Upper lobe of right lung (tissue), 1 donor: ENCODE results near the gene CAMTA1. TPM values are rescaled to one million over a fixed set of nuclear protein-coding genes. Genes with fewer than 3 reads are reported as not detected.
"Not testable (repeated sequence)": the region's sequence is repeated elsewhere in the genome, so short reads cannot be mapped to it uniquely, and the experiment has no call there.

Source experiments
- ATAC-seq: fragments of 200-7000 bp; cut with Tn5 transposase; one replicate; pipeline ENCODE4 v1.9.1; 2020; ENCODE audit warnings: mild to moderate bottlenecking, moderate library complexity
- DNase-seq: peaks from one replicate; pipeline ENCODE4 v3.0.0-alpha.2; 2020
- H3K27ac ChIP-seq: fragments of 200-600 bp; one replicate; pipeline ENCODE4 v1.8.0; 2022
- H3K27me3 ChIP-seq: fragments of 200-600 bp; one replicate; pipeline ENCODE4 v1.8.0; 2022; ENCODE audit warnings: mild to moderate bottlenecking
- H3K36me3 ChIP-seq: fragments of 200-600 bp; one replicate; pipeline ENCODE4 v1.8.0; 2022
- H3K4me1 ChIP-seq: fragments of 200-600 bp; one replicate; pipeline ENCODE4 v1.8.0; 2022
- H3K4me3 ChIP-seq: fragments of 200-600 bp; one replicate; pipeline ENCODE4 v1.8.0; 2022; ENCODE audit warnings: mild to moderate bottlenecking
- H3K9me3 ChIP-seq: fragments of 200-600 bp; one replicate; pipeline ENCODE4 v1.8.0; 2022
- intact Hi-C: fragments of 100-400 bp; cut with DNase I; formaldehyde crosslinking; loops from one replicate; pipeline ENCODE4 v1.11.0; 2022
- total RNA-seq: library from RNA; stranded (reverse); fragmentation: NEBNext Ultra II Directional; extraction: Animal tissue kit (Norgen Biotek cat#: 25700); gene quantifications from one replicate; pipeline ENCODE4 v1.2.1, GENCODE V29; 2021
- TF ChIP-seq, protein P1 (sequence below): fragments of 200-600 bp; IDR thresholded peaks from one replicate; pipeline ENCODE4 v1.8.0; 2022; ENCODE audit warnings: antibody characterized with exemption
- donor health status: DM: no; HTN: yes; CAD: no; lungs with severe emphysema.

Gene CAMTA1
- total RNA-seq, 1 donor from 2014 or later: 63.4 TPM

- intact Hi-C loops: no loop called here
- TF ChIP-seq, protein P1, sequence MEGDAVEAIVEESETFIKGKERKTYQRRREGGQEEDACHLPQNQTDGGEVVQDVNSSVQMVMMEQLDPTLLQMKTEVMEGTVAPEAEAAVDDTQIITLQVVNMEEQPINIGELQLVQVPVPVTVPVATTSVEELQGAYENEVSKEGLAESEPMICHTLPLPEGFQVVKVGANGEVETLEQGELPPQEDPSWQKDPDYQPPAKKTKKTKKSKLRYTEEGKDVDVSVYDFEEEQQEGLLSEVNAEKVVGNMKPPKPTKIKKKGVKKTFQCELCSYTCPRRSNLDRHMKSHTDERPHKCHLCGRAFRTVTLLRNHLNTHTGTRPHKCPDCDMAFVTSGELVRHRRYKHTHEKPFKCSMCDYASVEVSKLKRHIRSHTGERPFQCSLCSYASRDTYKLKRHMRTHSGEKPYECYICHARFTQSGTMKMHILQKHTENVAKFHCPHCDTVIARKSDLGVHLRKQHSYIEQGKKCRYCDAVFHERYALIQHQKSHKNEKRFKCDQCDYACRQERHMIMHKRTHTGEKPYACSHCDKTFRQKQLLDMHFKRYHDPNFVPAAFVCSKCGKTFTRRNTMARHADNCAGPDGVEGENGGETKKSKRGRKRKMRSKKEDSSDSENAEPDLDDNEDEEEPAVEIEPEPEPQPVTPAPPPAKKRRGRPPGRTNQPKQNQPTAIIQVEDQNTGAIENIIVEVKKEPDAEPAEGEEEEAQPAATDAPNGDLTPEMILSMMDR: no peak
Measured at GRCh38 chr1:6914706-6915105, 129.5 kb downstream of the CAMTA1 start.

DNA sequence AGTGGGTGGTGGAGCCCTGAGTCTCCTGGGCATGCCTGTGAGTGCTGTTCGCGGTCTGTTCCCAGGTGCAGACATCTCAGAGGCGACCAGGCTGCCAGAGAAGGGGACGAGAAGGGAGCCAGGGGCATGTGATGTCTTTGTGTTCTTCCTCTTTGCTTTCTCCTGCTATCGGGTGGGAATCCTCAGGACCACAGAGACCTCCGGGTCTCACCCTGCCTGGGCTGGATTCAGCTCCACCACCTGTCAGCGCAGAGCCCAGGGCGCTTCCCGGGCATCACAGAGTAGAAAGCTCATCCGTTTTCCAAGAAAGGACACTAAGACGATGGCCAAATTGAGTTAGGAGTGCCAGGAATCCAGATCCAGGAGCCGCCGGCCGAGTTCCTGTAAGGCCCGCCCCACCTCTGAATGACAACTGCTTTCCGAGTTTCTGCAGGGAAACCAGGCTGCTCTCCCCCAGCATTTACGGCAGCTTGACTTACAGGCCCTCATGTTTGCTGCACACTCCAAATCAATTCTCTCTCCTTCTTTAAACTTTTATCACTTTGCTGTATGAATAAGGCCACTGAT, 130.8 kb downstream of the CAMTA1 start:
- no peak for DNase-seq

More at GRCh38 chr1:6914706-6915105, 129.5 kb downstream of the CAMTA1 start:
- no peaks in the 10 kb centered on the region for H3K9me3 ChIP-seq
- no peak overlapping the region for H3K27ac ChIP-seq
- DNase-seq (no peak), ATAC-seq (no peak)
- H3K4me1 ChIP-seq: no peaks in the 10 kb centered on the region
- peaks cover 8% of the 10 kb centered on the region for H3K27me3 ChIP-seq
- H3K36me3 ChIP-seq: no peaks in the 10 kb centered on the region
- H3K4me3 ChIP-seq: no peak overlapping the region

GRCh38 chr1:6917067-6917466, 131.8 kb downstream of the CAMTA1 start:
- TF ChIP-seq, protein P1: no peak
- no peaks in the 10 kb centered on the region for H3K4me1 ChIP-seq
- H3K27me3 ChIP-seq: peaks cover 8% of the 10 kb centered on the region
- no peaks in the 10 kb centered on the region for H3K9me3 ChIP-seq
- no peak overlapping the region for H3K27ac ChIP-seq
- no peak for ATAC-seq
- intact Hi-C loops: no loop called here
- H3K4me3 ChIP-seq: no peak overlapping the region
- no peaks in the 10 kb centered on the region for H3K36me3 ChIP-seq
- no peak for DNase-seq

More for the DNA sequence above, 130.8 kb downstream of the CAMTA1 start:
- H3K27ac ChIP-seq: no peak overlapping the region
- H3K4me1 ChIP-seq: no peaks in the 10 kb centered on the region
- H3K27me3 ChIP-seq: peaks cover 8% of the 10 kb centered on the region
- H3K36me3 ChIP-seq: no peaks in the 10 kb centered on the region
- no peak overlapping the region for H3K4me3 ChIP-seq
- TF ChIP-seq, protein P1: no peak
- intact Hi-C loops: no loop called here
- H3K9me3 ChIP-seq: no peaks in the 10 kb centered on the region
- no peak for ATAC-seq

GRCh38 chr1:6918186-6918924, 133.1 kb downstream of the CAMTA1 start:
- no peak for DNase-seq
- no peak for ATAC-seq
- peaks cover 5% of the 10 kb centered on the region for H3K27me3 ChIP-seq
- no peaks in the 10 kb centered on the region for H3K9me3 ChIP-seq
- intact Hi-C loops: no loop called here
- H3K36me3 ChIP-seq: no peaks in the 10 kb centered on the region
- no peak overlapping the region for H3K4me3 ChIP-seq
- no peak overlapping the region for H3K27ac ChIP-seq
- H3K4me1 ChIP-seq: no peaks in the 10 kb centered on the region
- TF ChIP-seq, protein P1: no peak

GRCh38 chr1:6918925-6919511, 133.8 kb downstream of the CAMTA1 start:
- no peaks in the 10 kb centered on the region for H3K4me1 ChIP-seq
- intact Hi-C loops: no loop called here
- no peak for DNase-seq
- TF ChIP-seq, protein P1: no peak
- no peak overlapping the region for H3K4me3 ChIP-seq
- no peak for ATAC-seq
- peaks cover 5% of the 10 kb centered on the region for H3K27me3 ChIP-seq
- H3K36me3 ChIP-seq: no peaks in the 10 kb centered on the region
- H3K27ac ChIP-seq: no peak overlapping the region
- no peaks in the 10 kb centered on the region for H3K9me3 ChIP-seq

GRCh38 chr1:6921506-6921905, 136.3 kb downstream of the CAMTA1 start:
- H3K27ac ChIP-seq, H3K27me3 ChIP-seq, ATAC-seq, H3K4me3 ChIP-seq, intact Hi-C loops, DNase-seq, H3K36me3 ChIP-seq, H3K9me3 ChIP-seq, H3K4me1 ChIP-seq: not testable (repeated sequence)
